Chondrocyte (in vitro differentiated cells): ENCODE results near the gene MED13L. TPM values are rescaled to one million over a fixed set of nuclear protein-coding genes. Genes with fewer than 3 reads are reported as not detected.

ENCODE experiments used
- DNase-seq: peaks from one replicate; pipeline ENCODE4 v3.0.0; 2021; ENCODE audit warnings: mixed read lengths, low spot score
- H3K27ac Mint-ChIP-seq: one replicate; pipeline ENCODE4 v1.8.0; 2021; ENCODE audit warnings: mild to moderate bottlenecking, moderate library complexity, mixed read lengths; ENCODE audit not compliant: unreplicated experiment
- H3K27me3 Mint-ChIP-seq: 2 replicates; pipeline ENCODE4 v1.8.0; 2021; ENCODE audit warnings: low read depth, mixed read lengths
- H3K36me3 Mint-ChIP-seq: 2 replicates; pipeline ENCODE4 v1.8.0; 2021; ENCODE audit warnings: low read depth, mixed read lengths
- H3K4me1 Mint-ChIP-seq: 2 replicates; pipeline ENCODE4 v1.8.0; 2021; ENCODE audit warnings: low read depth, mild to moderate bottlenecking, mixed read lengths
- H3K4me3 Mint-ChIP-seq: one replicate; pipeline ENCODE4 v1.8.0; 2021; ENCODE audit warnings: mild to moderate bottlenecking, moderate library complexity, mixed read lengths; ENCODE audit not compliant: unreplicated experiment
- H3K9me3 Mint-ChIP-seq: 2 replicates; pipeline ENCODE4 v1.8.0; 2021; ENCODE audit warnings: low read depth, mixed read lengths
- long read RNA-seq: library from polyadenylated mRNA; stranded (forward); transcript quantifications from one replicate; pipeline ENCODE4 v2.0.0, GENCODE V29; 2021
- total RNA-seq: library from RNA; stranded (reverse); gene quantifications from 3 replicates; pipeline ENCODE4 v1.2.1, GENCODE V29; 2021
- TF ChIP-seq, protein P1 (sequence below): fragments of 200-600 bp; sonication (generic); IDR thresholded peaks from 2 replicates; pipeline ENCODE4 v1.5.0; 2021; ENCODE audit warnings: antibody characterized with exemption, mild to moderate bottlenecking, moderate library complexity

The MED13L gene
- 154 to 211 TPM (median 162 TPM) in 3 replicates for total RNA-seq
- long read RNA-seq, partial matches to known transcripts = 8 of 13 reads
- long read RNA-seq, other reads (novel, unspliced or antisense) = 5 of 13 reads

DNA sequence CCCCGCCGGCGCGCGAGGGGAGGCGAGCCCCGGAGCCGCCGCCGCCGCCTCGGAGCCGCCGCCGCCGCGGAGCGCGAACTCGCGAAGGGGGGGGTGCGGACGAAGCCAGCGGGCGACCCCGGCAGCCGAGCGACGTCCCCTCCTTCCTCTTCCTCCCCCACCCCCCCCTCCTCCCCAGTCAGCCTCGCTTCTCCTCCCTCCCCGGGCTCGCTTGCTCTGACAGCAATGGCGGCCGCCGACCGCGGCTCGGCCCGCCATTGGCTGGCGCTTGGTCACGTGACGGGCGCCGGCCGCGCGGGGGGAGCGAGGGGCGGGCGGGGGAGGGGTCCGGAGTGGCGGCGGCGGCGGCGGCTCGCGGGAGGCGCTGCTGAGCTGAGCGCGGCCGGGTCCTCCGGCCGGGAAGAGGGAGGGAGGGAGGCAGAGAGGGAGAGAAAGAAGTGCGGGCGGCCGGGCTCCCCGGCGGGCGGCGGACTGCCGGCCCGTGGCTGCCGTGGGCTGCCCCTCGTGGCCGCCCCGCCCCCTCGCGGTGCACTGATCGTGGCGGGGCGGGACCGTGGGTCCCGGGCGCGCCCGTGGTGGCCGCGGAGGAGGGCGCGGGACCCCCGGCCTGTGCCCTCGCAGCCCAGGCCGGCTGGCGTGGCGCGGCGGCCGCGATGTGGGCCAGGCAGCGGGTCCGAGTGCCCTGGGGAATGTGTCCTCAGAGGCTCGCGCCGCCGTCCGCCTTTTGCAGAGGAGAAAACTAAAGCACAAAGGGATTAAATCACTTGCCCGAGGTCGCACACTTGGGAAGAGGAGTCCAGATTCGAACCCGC lies at the start of gene MED13L:
Gene MED13L, minus strand, starts transcription at position 227 of the 812 bp plus-strand sequence. CDS start 562 bp downstream, outside the sequence.
- Mint-ChIP-seq H3K4me3 (peak within 1 kb of the TSS; percentile 96), H3K4me1 (peaks cover 40% of the 10 kb centered on the region)

DNA sequence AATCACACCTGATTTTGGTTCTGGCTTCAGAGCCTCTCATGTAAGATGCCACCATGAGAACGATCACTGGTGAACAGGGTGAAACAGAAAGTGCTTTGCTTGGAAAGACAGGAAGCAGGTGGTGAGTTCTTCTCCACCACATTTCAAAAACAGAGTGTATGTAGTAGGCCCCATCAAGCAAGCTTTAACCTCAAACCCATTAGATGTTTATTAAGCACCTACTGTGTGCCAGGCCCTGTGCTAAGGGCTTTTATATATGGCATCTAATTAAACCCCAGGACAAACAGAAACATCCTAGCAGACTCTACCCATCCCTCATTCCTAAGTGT lies 47.8 kb upstream of the MED13L start:
- no peak overlapping the region for H3K4me3 Mint-ChIP-seq
- H3K27ac Mint-ChIP-seq = no peak overlapping the region
- no peaks in the 10 kb centered on the region for H3K27me3 Mint-ChIP-seq
- peaks cover 10% of the 10 kb centered on the region for H3K9me3 Mint-ChIP-seq
- DNase-seq = no peak
- peaks cover 18% of the 10 kb centered on the region for H3K4me1 Mint-ChIP-seq
- TF ChIP-seq, protein P1, sequence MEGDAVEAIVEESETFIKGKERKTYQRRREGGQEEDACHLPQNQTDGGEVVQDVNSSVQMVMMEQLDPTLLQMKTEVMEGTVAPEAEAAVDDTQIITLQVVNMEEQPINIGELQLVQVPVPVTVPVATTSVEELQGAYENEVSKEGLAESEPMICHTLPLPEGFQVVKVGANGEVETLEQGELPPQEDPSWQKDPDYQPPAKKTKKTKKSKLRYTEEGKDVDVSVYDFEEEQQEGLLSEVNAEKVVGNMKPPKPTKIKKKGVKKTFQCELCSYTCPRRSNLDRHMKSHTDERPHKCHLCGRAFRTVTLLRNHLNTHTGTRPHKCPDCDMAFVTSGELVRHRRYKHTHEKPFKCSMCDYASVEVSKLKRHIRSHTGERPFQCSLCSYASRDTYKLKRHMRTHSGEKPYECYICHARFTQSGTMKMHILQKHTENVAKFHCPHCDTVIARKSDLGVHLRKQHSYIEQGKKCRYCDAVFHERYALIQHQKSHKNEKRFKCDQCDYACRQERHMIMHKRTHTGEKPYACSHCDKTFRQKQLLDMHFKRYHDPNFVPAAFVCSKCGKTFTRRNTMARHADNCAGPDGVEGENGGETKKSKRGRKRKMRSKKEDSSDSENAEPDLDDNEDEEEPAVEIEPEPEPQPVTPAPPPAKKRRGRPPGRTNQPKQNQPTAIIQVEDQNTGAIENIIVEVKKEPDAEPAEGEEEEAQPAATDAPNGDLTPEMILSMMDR = no peak
- peaks cover 2% of the 10 kb centered on the region for H3K36me3 Mint-ChIP-seq

More for the DNA sequence above, at the start of gene MED13L:
- TF ChIP-seq, protein P1 = peak; percentile 75
- Mint-ChIP-seq H3K9me3 (no peaks in the 10 kb centered on the region), H3K27ac (peak within 1 kb of the TSS; percentile 97), H3K36me3 (no peaks in the 10 kb centered on the region), H3K27me3 (no peaks in the 10 kb centered on the region)
- DNase-seq = peak; percentile 97

DNA sequence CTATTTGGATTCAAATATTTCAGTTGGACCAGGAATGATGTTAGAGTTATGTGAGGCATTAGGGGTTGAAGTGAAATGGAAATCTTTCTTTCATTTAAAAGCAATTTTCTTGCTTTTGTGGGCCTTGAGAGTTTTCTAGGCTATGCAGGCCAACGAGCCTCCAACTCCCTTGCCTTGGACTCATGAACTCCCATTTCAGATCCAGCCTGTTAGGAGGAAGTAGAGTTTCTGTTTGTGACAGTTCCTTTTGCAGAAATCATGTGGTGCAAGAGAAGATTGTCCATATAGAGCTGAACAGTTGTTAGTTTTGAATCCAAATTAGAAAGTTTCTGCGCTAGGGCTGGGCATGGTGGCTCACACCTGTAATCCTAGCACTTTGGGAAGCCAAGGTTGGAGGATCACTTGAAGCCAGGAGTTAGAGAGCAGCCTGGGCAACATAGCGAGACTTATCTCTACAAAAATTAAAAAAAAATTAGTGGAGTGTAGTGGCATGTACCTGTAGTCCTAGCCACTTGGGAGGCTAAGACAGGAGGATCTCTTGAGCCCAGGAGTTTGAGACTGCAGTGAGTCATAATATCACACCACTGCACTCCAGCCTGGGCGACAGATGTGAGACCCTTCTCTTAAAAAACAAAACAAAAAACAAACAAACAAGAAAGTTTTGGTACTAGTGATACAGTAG lies 47.3 kb upstream of the MED13L start:
- no peak for DNase-seq
- Mint-ChIP-seq H3K36me3 (peaks cover 2% of the 10 kb centered on the region), H3K27ac (no peak overlapping the region), H3K27me3 (no peaks in the 10 kb centered on the region), H3K9me3 (peaks cover 10% of the 10 kb centered on the region), H3K4me3 (no peak overlapping the region), H3K4me1 (peaks cover 23% of the 10 kb centered on the region)
- TF ChIP-seq, protein P1 = no peak

DNA sequence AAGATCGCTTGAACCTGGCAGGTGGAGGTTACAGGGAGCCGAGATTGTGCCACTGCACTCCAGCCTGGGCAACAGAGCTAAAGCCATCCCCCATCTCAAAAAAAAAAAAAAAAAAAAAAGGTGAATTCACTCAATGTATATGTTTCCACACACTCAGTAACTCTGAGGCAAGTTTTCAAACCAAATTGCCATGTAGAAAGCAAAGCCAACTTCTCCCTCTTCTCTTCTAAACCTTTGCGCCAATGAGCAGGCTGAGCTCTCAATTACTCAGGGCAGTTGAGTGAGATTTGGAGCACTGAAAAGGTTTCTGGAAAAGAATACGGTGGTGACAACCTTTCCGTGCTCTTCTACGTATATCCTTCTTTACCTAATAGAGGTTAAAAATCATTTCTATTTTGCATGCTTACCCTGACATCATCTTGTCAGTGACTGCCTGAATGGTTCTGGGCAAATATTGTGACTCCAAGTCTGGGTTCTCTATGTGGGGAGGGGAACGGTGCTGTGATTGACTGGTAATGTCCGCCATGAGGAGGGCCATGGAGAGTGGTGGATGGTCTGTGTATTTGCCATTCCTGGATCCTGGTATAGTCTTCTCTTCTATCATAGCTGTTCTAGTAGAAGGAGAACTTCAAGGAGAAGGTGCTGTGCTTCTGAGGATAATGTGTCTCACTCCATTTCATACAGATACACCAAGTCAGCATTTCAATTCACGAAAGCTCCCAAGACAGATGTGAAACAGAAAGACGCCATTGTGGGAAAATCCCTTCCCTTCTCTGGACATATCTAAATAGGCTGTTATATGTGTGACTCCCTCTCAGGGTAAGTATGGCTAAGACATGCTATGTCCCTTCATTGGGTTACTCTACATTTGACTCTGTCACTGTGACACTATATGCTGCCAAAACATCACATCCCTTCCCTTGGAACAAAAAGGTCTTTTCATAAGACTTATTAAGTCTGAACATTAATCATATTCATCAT lies 46.2 kb upstream of the MED13L start:
- TF ChIP-seq, protein P1 = no peak
- H3K4me1 Mint-ChIP-seq = peaks cover 34% of the 10 kb centered on the region
- peaks cover 2% of the 10 kb centered on the region for H3K36me3 Mint-ChIP-seq
- peaks cover 10% of the 10 kb centered on the region for H3K9me3 Mint-ChIP-seq
- H3K27me3 Mint-ChIP-seq = no peaks in the 10 kb centered on the region
- H3K27ac Mint-ChIP-seq = no peak overlapping the region
- no peak for DNase-seq
- no peak overlapping the region for H3K4me3 Mint-ChIP-seq
